Uterus (tissue), 4 donors: ENCODE results near the gene RBBP6. TPM values are rescaled to one million over a fixed set of nuclear protein-coding genes. Genes with fewer than 3 reads are reported as not detected.
"Not testable (repeated sequence)": the region's sequence is repeated elsewhere in the genome, so short reads cannot be mapped to it uniquely, and the experiment has no call there.

ENCODE experiments used
- DNase-seq, 2 donors: peaks; one replicate each; pipeline ENCODE4 v3.0.0-alpha.2; 2019 to 2020
- H3K27ac ChIP-seq, 2 donors: fragments of 200-600 bp; sonication (generic); 1 replicate in 1 of 2; 2 replicates in 1 of 2; pipeline ENCODE4 v1.5.1; 2016 to 2018
- H3K27me3 ChIP-seq, 2 donors: fragments of 200-600 bp; sonication (generic); one replicate each; pipeline ENCODE4 v1.5.1; 2018 to 2019; ENCODE audit warnings: control low read depth in 1 of 2
- H3K36me3 ChIP-seq, 2 donors: fragments of 200-600 bp; sonication (generic); one replicate each; pipeline ENCODE4 v1.5.1; 2019; ENCODE audit warnings: control low read depth in 1 of 2
- H3K4me1 ChIP-seq, 2 donors: fragments of 200-600 bp; sonication (generic); one replicate each; pipeline ENCODE4 v1.5.1; 2018 to 2019; ENCODE audit warnings: control low read depth in 1 of 2
- H3K4me3 ChIP-seq, 2 donors: fragments of 200-600 bp; sonication (generic); 1 replicate in 1 of 2; 2 replicates in 1 of 2; pipeline ENCODE4 v1.5.1; 2018 to 2019; ENCODE audit warnings: mild to moderate bottlenecking in 1 of 2
- H3K9me3 ChIP-seq, 2 donors: fragments of 200-600 bp; sonication (generic); one replicate each; pipeline ENCODE4 v1.5.1; 2019; ENCODE audit warnings: control low read depth in 1 of 2
- CTCF ChIP-seq, 4 experiments: fragments of 200-600 bp in 2 of 4; fragments of 450-650 bp in 2 of 4; sonication (generic) in 2 of 4; IDR thresholded peaks; one replicate each; pipeline ENCODE4 v1.5.1; 2016 to 2019; ENCODE audit warnings: antibody characterized with exemption in 4 of 4, mild to moderate bottlenecking in 2 of 4, moderate library complexity in 1 of 4
- POLR2A ChIP-seq, 2 donors: fragments of 450-650 bp; IDR thresholded peaks; one replicate each; pipeline ENCODE4 v1.6.1; 2016; ENCODE audit warnings: antibody characterized with exemption in 2 of 2, mild to moderate bottlenecking in 1 of 2, moderate library complexity in 1 of 2
- intact Hi-C: fragments of 100-400 bp; cut with DNase I; formaldehyde crosslinking; loops from one replicate; pipeline ENCODE4 v1.15.1; 2023; ENCODE audit warnings: low total_unique reads
- total RNA-seq, 4 donors: library from RNA; depleted of rRNA in 3 of 4; stranded (reverse); fragments of >200 nt in 3 of 4; gene quantifications; one replicate each; pipeline versions ENCODE4 v1.1.0 to v1.2.4, GENCODE V29; 2014 to 2023
- donor health status: DM: yes; HTN: yes; CAD: no.

RBBP6 gene
- total RNA-seq, 4 donors from 2014 or later: 48.7 to 89.1 (median 77.7) TPM

- H3K36me3 ChIP-seq: no peaks in the 10 kb centered on the region
- no peak overlapping the region for H3K27ac ChIP-seq
- no peaks in the 10 kb centered on the region for H3K9me3 ChIP-seq
- DNase-seq: no peak
- intact Hi-C loops: no loop called here
- H3K27me3 ChIP-seq: no peaks in the 10 kb centered on the region
- no peaks in the 10 kb centered on the region for H3K4me1 ChIP-seq
- H3K4me3 ChIP-seq: no peak overlapping the region
- TF ChIP-seq CTCF (IDR thresholded peaks at IDR 0.05) (no peak), POLR2A (IDR thresholded peaks at IDR 0.05) (no peak)
Observed at GRCh38 chr16:24609417-24609739, 70.0 kb downstream of the RBBP6 start.

GRCh38 chr16:24609740-24610415 is 70.5 kb downstream of the RBBP6 start:
- intact Hi-C loops: no loop called here
- peak; percentile 60 to 69 for DNase-seq

GRCh38 chr16:24610416-24610755 is 71.0 kb downstream of the RBBP6 start:
- peak overlapping the region; percentile 20 for H3K4me3 ChIP-seq

More at GRCh38 chr16:24609740-24610415, 70.5 kb downstream of the RBBP6 start:
- Histone ChIP-seq H3K27me3 (no peaks in the 10 kb centered on the region), H3K4me3 (peak overlapping the region; percentile 20), H3K27ac (peak overlapping the region in 1 of 2 donors; percentile 10), H3K4me1 (no peaks in the 10 kb centered on the region), H3K9me3 (no peaks in the 10 kb centered on the region), H3K36me3 (no peaks in the 10 kb centered on the region)
- no peak for TF ChIP-seq POLR2A (IDR thresholded peaks at IDR 0.05)
- TF ChIP-seq CTCF (IDR thresholded peaks at IDR 0.05): no peak

GRCh38 chr16:24611310-24611709 is 71.9 kb downstream of the RBBP6 start:
- TF ChIP-seq CTCF (IDR thresholded peaks at IDR 0.05) (no peak), POLR2A (IDR thresholded peaks at IDR 0.05) (no peak)

More at GRCh38 chr16:24610416-24610755, 71.0 kb downstream of the RBBP6 start:
- no peaks in the 10 kb centered on the region for H3K36me3 ChIP-seq
- peak; percentile 24 to 42 for DNase-seq
- TF ChIP-seq POLR2A (IDR thresholded peaks at IDR 0.05) (no peak), CTCF (IDR thresholded peaks at IDR 0.05) (no peak)
- H3K9me3 ChIP-seq: no peaks in the 10 kb centered on the region
- peak overlapping the region in 1 of 2 donors; percentile 10 for H3K27ac ChIP-seq
- no peaks in the 10 kb centered on the region for H3K4me1 ChIP-seq
- H3K27me3 ChIP-seq: no peaks in the 10 kb centered on the region
- intact Hi-C loops: no loop called here

GRCh38 chr16:24612656-24613055 is 73.3 kb downstream of the RBBP6 start:
- Histone ChIP-seq H3K27me3 (no peaks in the 10 kb centered on the region), H3K36me3 (no peaks in the 10 kb centered on the region), H3K4me1 (no peaks in the 10 kb centered on the region), H3K9me3 (no peaks in the 10 kb centered on the region), H3K4me3 (no peak overlapping the region), H3K27ac (no peak overlapping the region)
- intact Hi-C loops: no loop called here
- no peak for DNase-seq
- no peak for TF ChIP-seq CTCF (IDR thresholded peaks at IDR 0.05)
- TF ChIP-seq POLR2A (IDR thresholded peaks at IDR 0.05): no peak

More at GRCh38 chr16:24611310-24611709, 71.9 kb downstream of the RBBP6 start:
- intact Hi-C loops: no loop called here
- no peaks in the 10 kb centered on the region for H3K4me1 ChIP-seq
- no peak overlapping the region for H3K4me3 ChIP-seq
- no peaks in the 10 kb centered on the region for H3K36me3 ChIP-seq
- H3K27me3 ChIP-seq: no peaks in the 10 kb centered on the region
- DNase-seq: no peak
- no peaks in the 10 kb centered on the region for H3K9me3 ChIP-seq
- H3K27ac ChIP-seq: no peak overlapping the region

- not testable (repeated sequence) for H3K36me3 ChIP-seq, H3K27ac ChIP-seq
Observed at GRCh38 chr16:24613267-24613666, 73.9 kb downstream of the RBBP6 start.

More at GRCh38 chr16:24613267-24613666, 73.9 kb downstream of the RBBP6 start:
- H3K4me1 ChIP-seq, DNase-seq, H3K4me3 ChIP-seq, H3K27me3 ChIP-seq, intact Hi-C loops, H3K9me3 ChIP-seq: not testable (repeated sequence)
